Panc1 (cell line): ENCODE results near the gene FRMD5. TPM values are rescaled to one million over a fixed set of nuclear protein-coding genes. Genes with fewer than 3 reads are reported as not detected.

Experiments used
- ATAC-seq: fragments of 200-7000 bp; cut with Tn5 transposase; 2 replicates; pipeline ENCODE4 v1.9.1; 2020; ENCODE audit warnings: mild to moderate bottlenecking, moderate library complexity
- BruUV-seq: library from RNA; stranded (reverse); fragments of 400-500 nt; replicated peaks from 2 replicates; lab custom pipeline; 2021; lab: Mats Ljungman, UMichigan
- CTCF ChIA-PET: fragments of 300-600 bp; sonication (Branson Sonifier 250); formaldehyde crosslinking; loops from one replicate; lab custom pipeline; 2022; ENCODE audit warnings: antibody characterized with exemption; lab: Charles Lee
- POLR2A ChIA-PET: fragments of 300-600 bp; sonication (Branson Sonifier 250); formaldehyde crosslinking; loops from one replicate; lab custom pipeline; 2022; ENCODE audit warnings: antibody characterized with exemption; lab: Charles Lee
- DNase-seq: peaks from one replicate; pipeline ENCODE4 v3.0.0-alpha.2; 2010; ENCODE audit warnings: low read depth, low spot score
- H3K27ac ChIP-seq: 2 replicates; pipeline ENCODE4 v1.5.1; 2011; ENCODE audit warnings: mild to moderate bottlenecking, low read length, inconsistent platforms
- H3K27me3 ChIP-seq: fragments of 200-500 bp; sonication (Bioruptor generic); 2 replicates; pipeline ENCODE4 v1.6.0; 2014; ENCODE audit warnings: low read length, inconsistent platforms; ENCODE audit not compliant: control insufficient read depth, insufficient read depth
- H3K36me3 ChIP-seq: fragments of 200-500 bp; sonication (Bioruptor generic); 2 replicates; pipeline ENCODE4 v1.5.1; 2014; ENCODE audit warnings: inconsistent platforms, mild to moderate bottlenecking, low read length, moderate library complexity; ENCODE audit not compliant: control insufficient read depth, insufficient read depth
- H3K4me1 ChIP-seq: 2 replicates; pipeline ENCODE4 v1.5.1; 2011; ENCODE audit warnings: inconsistent platforms, mild to moderate bottlenecking, low read length, moderate library complexity; ENCODE audit not compliant: control insufficient read depth, insufficient read depth
- H3K4me3 ChIP-seq, 2 experiments: 2 replicates each; pipeline ENCODE4 v1.5.1; 2011 to 2012; ENCODE audit warnings: low read depth in 2 of 2, low read length in 2 of 2, mild to moderate bottlenecking in 2 of 2, inconsistent platforms in 1 of 2, moderate library complexity in 1 of 2
- H3K9me3 ChIP-seq: fragments of 200-500 bp; sonication (Bioruptor generic); 2 replicates; pipeline ENCODE4 v1.5.1; 2014; ENCODE audit warnings: low read depth, mild to moderate bottlenecking, inconsistent platforms, low read length, moderate library complexity; ENCODE audit not compliant: control insufficient read depth, insufficient read depth
- CTCF ChIP-seq: fragments of 450-650 bp; IDR thresholded peaks from 2 replicates; pipeline ENCODE4 v1.5.1; 2017; ENCODE audit warnings: mild to moderate bottlenecking
- POLR2AphosphoS5 ChIP-seq: IDR thresholded peaks from 2 replicates; pipeline ENCODE4 v1.6.1; 2012; ENCODE audit warnings: mild to moderate bottlenecking, low read depth, low read length, moderate library complexity
- SIN3A ChIP-seq: IDR thresholded peaks from 2 replicates; pipeline ENCODE4 v1.6.1; 2012; ENCODE audit warnings: low read depth, mild to moderate bottlenecking, low read length, moderate library complexity, borderline replicate concordance; ENCODE audit not compliant: insufficient read depth
- TCF7L2 ChIP-seq: IDR thresholded peaks from 2 replicates; pipeline ENCODE4 v1.6.1; 2011; ENCODE audit warnings: mild to moderate bottlenecking, low read depth, low read length, inconsistent platforms
- in situ Hi-C: cut with HindIII; loops from 2 replicates; pipeline ENCODE4 v1.10.0; 2016; ENCODE audit warnings: low sequenced_read_pairs, low pct_unique_long_range_greater_than_20kb
- intact Hi-C: fragments of 100-400 bp; cut with micrococcal nuclease; formaldehyde crosslinking; loops from one replicate; pipeline ENCODE4 v1.10.0; 2022; ENCODE audit not compliant: unreplicated experiment
- total RNA-seq: library from RNA; stranded (reverse); gene quantifications from one replicate; pipeline ENCODE4 v1.2.1, GENCODE V29; 2021; ENCODE audit not compliant: unreplicated experiment
- TF ChIP-seq, protein P1 (sequence below), 2 experiments: IDR thresholded peaks; 2 replicates each; pipeline ENCODE4 v1.6.1; 2011 to 2012; ENCODE audit warnings: low read depth in 2 of 2, control low read depth in 1 of 2, low read length in 1 of 2, mild to moderate bottlenecking in 1 of 2, moderate library complexity in 1 of 2; ENCODE audit not compliant: insufficient read depth in 1 of 2

Gene FRMD5
- total RNA-seq, 1 experiment from 2014 or later, result 18.3 TPM

- no peak overlapping the region for H3K4me3 ChIP-seq
- no peaks in the 10 kb centered on the region for H3K27me3 ChIP-seq
- no peaks in the 10 kb centered on the region for H3K9me3 ChIP-seq
- ATAC-seq (peak; percentile 92), DNase-seq (peak; percentile 93)
- TF ChIP-seq SIN3A, result no peak
- no peak for TF ChIP-seq POLR2AphosphoS5
- TF ChIP-seq TCF7L2, result no peak
- TF ChIP-seq, protein P1, sequence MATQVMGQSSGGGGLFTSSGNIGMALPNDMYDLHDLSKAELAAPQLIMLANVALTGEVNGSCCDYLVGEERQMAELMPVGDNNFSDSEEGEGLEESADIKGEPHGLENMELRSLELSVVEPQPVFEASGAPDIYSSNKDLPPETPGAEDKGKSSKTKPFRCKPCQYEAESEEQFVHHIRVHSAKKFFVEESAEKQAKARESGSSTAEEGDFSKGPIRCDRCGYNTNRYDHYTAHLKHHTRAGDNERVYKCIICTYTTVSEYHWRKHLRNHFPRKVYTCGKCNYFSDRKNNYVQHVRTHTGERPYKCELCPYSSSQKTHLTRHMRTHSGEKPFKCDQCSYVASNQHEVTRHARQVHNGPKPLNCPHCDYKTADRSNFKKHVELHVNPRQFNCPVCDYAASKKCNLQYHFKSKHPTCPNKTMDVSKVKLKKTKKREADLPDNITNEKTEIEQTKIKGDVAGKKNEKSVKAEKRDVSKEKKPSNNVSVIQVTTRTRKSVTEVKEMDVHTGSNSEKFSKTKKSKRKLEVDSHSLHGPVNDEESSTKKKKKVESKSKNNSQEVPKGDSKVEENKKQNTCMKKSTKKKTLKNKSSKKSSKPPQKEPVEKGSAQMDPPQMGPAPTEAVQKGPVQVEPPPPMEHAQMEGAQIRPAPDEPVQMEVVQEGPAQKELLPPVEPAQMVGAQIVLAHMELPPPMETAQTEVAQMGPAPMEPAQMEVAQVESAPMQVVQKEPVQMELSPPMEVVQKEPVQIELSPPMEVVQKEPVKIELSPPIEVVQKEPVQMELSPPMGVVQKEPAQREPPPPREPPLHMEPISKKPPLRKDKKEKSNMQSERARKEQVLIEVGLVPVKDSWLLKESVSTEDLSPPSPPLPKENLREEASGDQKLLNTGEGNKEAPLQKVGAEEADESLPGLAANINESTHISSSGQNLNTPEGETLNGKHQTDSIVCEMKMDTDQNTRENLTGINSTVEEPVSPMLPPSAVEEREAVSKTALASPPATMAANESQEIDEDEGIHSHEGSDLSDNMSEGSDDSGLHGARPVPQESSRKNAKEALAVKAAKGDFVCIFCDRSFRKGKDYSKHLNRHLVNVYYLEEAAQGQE (IDR thresholded peaks at IDR 0.05; ENCODE audit: insufficient read depth in 1 of 2, low read depth in 2 of 2, low read length in 1 of 2), result no peak
- TF ChIP-seq CTCF, result no peak
- BruUV-seq, result no TSS peak
- ChIA-PET POLR2A (no interaction called here), CTCF (interaction anchor here (0.6 kb wide), 1 partner anchor 177 kb away, joined by 3 read pairs; no protein-coding TSS in a partner anchor)
- H3K36me3 ChIP-seq, result no peaks in the 10 kb centered on the region
- peaks cover 20% of the 10 kb centered on the region for H3K4me1 ChIP-seq
- H3K27ac ChIP-seq, result peak overlapping the region; percentile 49
- intact Hi-C loops, result no loop called here
- in situ Hi-C loops, result no loop called here
Measured at GRCh38 chr15:43913026-43913780, 281.9 kb downstream of the FRMD5 start.

DNA sequence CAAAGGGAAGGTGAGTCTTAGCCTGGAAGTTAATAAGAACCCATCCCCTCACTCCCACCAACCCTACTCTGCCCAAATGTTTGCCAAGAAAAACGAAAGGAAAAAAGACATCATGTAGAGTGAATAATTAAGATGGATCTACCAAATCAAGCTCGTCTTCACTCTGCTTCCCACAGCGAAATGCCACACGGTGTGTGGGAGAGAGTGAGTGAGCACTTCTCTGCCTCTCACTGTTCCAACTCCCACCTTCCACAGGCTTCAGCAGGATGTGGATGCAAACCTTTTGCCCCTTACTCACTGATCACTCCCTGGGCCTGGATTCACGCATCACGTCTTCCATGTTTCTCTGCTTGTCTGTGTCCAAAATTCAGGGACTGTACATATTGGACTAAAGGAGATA is 282.9 kb downstream of the FRMD5 start:
- DNase-seq, result no peak
- no TSS peak for BruUV-seq
- H3K36me3 ChIP-seq, result no peaks in the 10 kb centered on the region
- H3K27me3 ChIP-seq, result no peaks in the 10 kb centered on the region
- H3K4me1 ChIP-seq, result peaks cover 20% of the 10 kb centered on the region
- POLR2A ChIA-PET, result no interaction called here
- TF ChIP-seq CTCF (no peak), SIN3A (no peak), POLR2AphosphoS5 (no peak), TCF7L2 (no peak)
- TF ChIP-seq, protein P1 (IDR thresholded peaks at IDR 0.05; ENCODE audit: insufficient read depth in 1 of 2, low read depth in 2 of 2, low read length in 1 of 2), result no peak
- H3K4me3 ChIP-seq, result no peak overlapping the region
- no peak for ATAC-seq
- intact Hi-C loops, result no loop called here
- in situ Hi-C loops, result no loop called here
- H3K9me3 ChIP-seq, result no peaks in the 10 kb centered on the region
- no peak overlapping the region for H3K27ac ChIP-seq
- CTCF ChIA-PET, result no interaction called here
